Liver (tissue), 3 donors: ENCODE measurements around the gene AHCY.

Experiments used
- EGR1 ChIP-seq, 2 donors: IDR thresholded peaks; 2 replicates each; pipeline ENCODE4 v1.6.1; 2016 to 2018; ENCODE audit warnings: antibody characterized with exemption in 2 of 2, low read depth in 2 of 2
- FOXA1 ChIP-seq: IDR thresholded peaks from 2 replicates; pipeline ENCODE4 v1.6.1; 2016; ENCODE audit warnings: antibody characterized with exemption
- GABPA ChIP-seq, 2 donors: IDR thresholded peaks in 1 of 2; conservative IDR thresholded peaks in 1 of 2; 2 replicates each; pipeline ENCODE4 v1.6.1; 2016; ENCODE audit warnings: antibody characterized with exemption in 2 of 2, mild to moderate bottlenecking in 1 of 2, moderate library complexity in 1 of 2
- JUND ChIP-seq, 2 donors: IDR thresholded peaks; 2 replicates each; pipeline ENCODE4 v1.6.1; 2016; ENCODE audit warnings: antibody characterized with exemption in 2 of 2
- MAX ChIP-seq: IDR thresholded peaks from 2 replicates; pipeline ENCODE4 v1.6.1; 2016; ENCODE audit warnings: antibody characterized with exemption
- RAD21 ChIP-seq, 2 donors: IDR thresholded peaks; 2 replicates each; pipeline ENCODE4 v1.6.1; 2016; ENCODE audit warnings: antibody characterized with exemption in 2 of 2, mild to moderate bottlenecking in 2 of 2
- RXRA ChIP-seq, 2 donors: IDR thresholded peaks; 2 replicates each; pipeline ENCODE4 v1.6.1; 2017 to 2018; ENCODE audit warnings: antibody characterized with exemption in 2 of 2, mild to moderate bottlenecking in 1 of 2
- TAF1 ChIP-seq: conservative IDR thresholded peaks from 2 replicates; pipeline ENCODE4 v1.6.1; 2016; ENCODE audit warnings: antibody characterized with exemption, mild to moderate bottlenecking
- YY1 ChIP-seq: IDR thresholded peaks from 2 replicates; pipeline ENCODE4 v1.6.1; 2016; ENCODE audit warnings: antibody characterized with exemption, mild to moderate bottlenecking
- TF ChIP-seq, protein P1 (sequence below): fragments of 150-350 bp; IDR thresholded peaks from 2 replicates; pipeline ENCODE4 v1.5.1; 2017; ENCODE audit warnings: improper control_type of control experiment, low read depth, low read length; ENCODE audit not compliant: missing input control
- TF ChIP-seq, protein P2 (sequence below): IDR thresholded peaks from 2 replicates; pipeline ENCODE4 v1.6.1; 2016; ENCODE audit warnings: antibody characterized with exemption, mild to moderate bottlenecking
- donor health status: healthy.
- donor health status: healthy.

DNA sequence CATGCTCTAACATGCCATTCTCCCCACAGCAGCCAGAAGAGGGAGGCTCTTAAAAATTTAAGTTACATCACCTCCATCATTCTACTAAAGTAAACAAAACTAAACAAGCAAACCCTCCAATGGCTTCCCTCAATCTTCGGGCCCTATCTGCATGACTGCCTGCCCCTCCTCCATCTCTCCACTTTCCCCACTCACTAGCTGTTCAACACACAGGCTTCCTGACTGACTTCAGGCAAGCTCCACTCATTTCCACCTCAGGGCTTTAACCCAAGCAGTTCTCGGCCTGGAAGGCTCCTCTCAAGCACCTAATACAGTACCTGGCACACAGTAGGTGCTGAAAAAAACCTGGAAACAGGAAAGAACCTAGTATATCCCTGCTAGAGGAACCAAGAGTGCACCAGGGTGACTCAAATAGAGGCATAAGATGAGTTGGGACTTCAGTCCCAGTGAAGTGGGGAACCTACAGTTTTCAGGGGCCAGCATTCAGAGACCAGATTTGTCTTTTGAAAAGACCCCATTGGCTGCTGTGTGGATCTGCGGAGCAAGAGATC lies 2.8 kb downstream of the AHCY start:
- TF ChIP-seq MAX (no peak), FOXA1 (no peak), JUND (IDR thresholded peaks at IDR 0.05) (no peak), RAD21 (IDR thresholded peaks at IDR 0.05) (no peak), EGR1 (IDR thresholded peaks at IDR 0.05; ENCODE audit: low read depth in 2 of 2) (no peak), YY1 (peak; percentile 70), GABPA (IDR thresholded peaks at IDR 0.05 in 1 of 2, conservative IDR thresholded peaks at IDR 0.05 in 1 of 2) (no peak), TAF1 (no peak), RXRA (IDR thresholded peaks at IDR 0.05) (peak in 1 of 2 donors; percentile 28)
- TF ChIP-seq, protein P1, sequence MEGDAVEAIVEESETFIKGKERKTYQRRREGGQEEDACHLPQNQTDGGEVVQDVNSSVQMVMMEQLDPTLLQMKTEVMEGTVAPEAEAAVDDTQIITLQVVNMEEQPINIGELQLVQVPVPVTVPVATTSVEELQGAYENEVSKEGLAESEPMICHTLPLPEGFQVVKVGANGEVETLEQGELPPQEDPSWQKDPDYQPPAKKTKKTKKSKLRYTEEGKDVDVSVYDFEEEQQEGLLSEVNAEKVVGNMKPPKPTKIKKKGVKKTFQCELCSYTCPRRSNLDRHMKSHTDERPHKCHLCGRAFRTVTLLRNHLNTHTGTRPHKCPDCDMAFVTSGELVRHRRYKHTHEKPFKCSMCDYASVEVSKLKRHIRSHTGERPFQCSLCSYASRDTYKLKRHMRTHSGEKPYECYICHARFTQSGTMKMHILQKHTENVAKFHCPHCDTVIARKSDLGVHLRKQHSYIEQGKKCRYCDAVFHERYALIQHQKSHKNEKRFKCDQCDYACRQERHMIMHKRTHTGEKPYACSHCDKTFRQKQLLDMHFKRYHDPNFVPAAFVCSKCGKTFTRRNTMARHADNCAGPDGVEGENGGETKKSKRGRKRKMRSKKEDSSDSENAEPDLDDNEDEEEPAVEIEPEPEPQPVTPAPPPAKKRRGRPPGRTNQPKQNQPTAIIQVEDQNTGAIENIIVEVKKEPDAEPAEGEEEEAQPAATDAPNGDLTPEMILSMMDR: no peak
- TF ChIP-seq, protein P2, sequence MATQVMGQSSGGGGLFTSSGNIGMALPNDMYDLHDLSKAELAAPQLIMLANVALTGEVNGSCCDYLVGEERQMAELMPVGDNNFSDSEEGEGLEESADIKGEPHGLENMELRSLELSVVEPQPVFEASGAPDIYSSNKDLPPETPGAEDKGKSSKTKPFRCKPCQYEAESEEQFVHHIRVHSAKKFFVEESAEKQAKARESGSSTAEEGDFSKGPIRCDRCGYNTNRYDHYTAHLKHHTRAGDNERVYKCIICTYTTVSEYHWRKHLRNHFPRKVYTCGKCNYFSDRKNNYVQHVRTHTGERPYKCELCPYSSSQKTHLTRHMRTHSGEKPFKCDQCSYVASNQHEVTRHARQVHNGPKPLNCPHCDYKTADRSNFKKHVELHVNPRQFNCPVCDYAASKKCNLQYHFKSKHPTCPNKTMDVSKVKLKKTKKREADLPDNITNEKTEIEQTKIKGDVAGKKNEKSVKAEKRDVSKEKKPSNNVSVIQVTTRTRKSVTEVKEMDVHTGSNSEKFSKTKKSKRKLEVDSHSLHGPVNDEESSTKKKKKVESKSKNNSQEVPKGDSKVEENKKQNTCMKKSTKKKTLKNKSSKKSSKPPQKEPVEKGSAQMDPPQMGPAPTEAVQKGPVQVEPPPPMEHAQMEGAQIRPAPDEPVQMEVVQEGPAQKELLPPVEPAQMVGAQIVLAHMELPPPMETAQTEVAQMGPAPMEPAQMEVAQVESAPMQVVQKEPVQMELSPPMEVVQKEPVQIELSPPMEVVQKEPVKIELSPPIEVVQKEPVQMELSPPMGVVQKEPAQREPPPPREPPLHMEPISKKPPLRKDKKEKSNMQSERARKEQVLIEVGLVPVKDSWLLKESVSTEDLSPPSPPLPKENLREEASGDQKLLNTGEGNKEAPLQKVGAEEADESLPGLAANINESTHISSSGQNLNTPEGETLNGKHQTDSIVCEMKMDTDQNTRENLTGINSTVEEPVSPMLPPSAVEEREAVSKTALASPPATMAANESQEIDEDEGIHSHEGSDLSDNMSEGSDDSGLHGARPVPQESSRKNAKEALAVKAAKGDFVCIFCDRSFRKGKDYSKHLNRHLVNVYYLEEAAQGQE: no peak
